GM21529 (cell line): ENCODE data around the gene LARP1B.
"Not testable (repeated sequence)": the region's sequence is repeated elsewhere in the genome, so short reads cannot be mapped to it uniquely, and the experiment has no call there.

Experiments
- ATAC-seq: cut with Tn5 transposase; IDR thresholded peaks from one replicate; pipeline ENCODE4 v1.9.1; 2021; ENCODE audit not compliant: unreplicated experiment

LARP1B gene

GRCh38 chr4:128060699-128061565, at the start of gene LARP1B:
LARP1B (plus strand) TSS chr4:128061312; CDS start chr4:128074952, 13,640 bp downstream.
- ATAC-seq, result peak; percentile 87

- no peak for ATAC-seq
Measured at GRCh38 chr4:128025319-128025718, 35.8 kb upstream of the LARP1B start.

- no peak for ATAC-seq
Measured at GRCh38 chr4:128029907-128030306, 31.2 kb upstream of the LARP1B start.

GRCh38 chr4:128031756-128032384, 29.2 kb upstream of the LARP1B start:
- no peak for ATAC-seq

- no peak for ATAC-seq
Measured at GRCh38 chr4:128039568-128039967, 21.5 kb upstream of the LARP1B start.

GRCh38 chr4:128047019-128047418, 14.1 kb upstream of the LARP1B start:
- ATAC-seq, result not testable (repeated sequence)

GRCh38 chr4:128047514-128047913, 13.6 kb upstream of the LARP1B start:
- ATAC-seq, result not testable (repeated sequence)

GRCh38 chr4:128051229-128051628, 9.9 kb upstream of the LARP1B start:
- not testable (repeated sequence) for ATAC-seq

- not testable (repeated sequence) for ATAC-seq
Measured at GRCh38 chr4:128054907-128055306, 6.2 kb upstream of the LARP1B start.

GRCh38 chr4:128055441-128056206, 5.5 kb upstream of the LARP1B start:
- ATAC-seq, result not testable (repeated sequence)

- ATAC-seq, result no peak
Measured at GRCh38 chr4:128056396-128056795, 4.7 kb upstream of the LARP1B start.

GRCh38 chr4:128060121-128060698, 902 bp upstream of the LARP1B start:
- no peak for ATAC-seq

- ATAC-seq, result peak; percentile 34
Measured at GRCh38 chr4:128061566-128062536, 739 bp downstream of the LARP1B start.

- not testable (repeated sequence) for ATAC-seq
Measured at GRCh38 chr4:128066453-128066820, 5.3 kb downstream of the LARP1B start.

- ATAC-seq, result no peak
Measured at GRCh38 chr4:128068918-128069317, 7.8 kb downstream of the LARP1B start.

GRCh38 chr4:128076464-128076863, 15.4 kb downstream of the LARP1B start:
- no peak for ATAC-seq

- not testable (repeated sequence) for ATAC-seq
Measured at GRCh38 chr4:128095293-128095692, 34.2 kb downstream of the LARP1B start.

- no peak for ATAC-seq
Measured at GRCh38 chr4:128107766-128108165, 46.7 kb downstream of the LARP1B start.

GRCh38 chr4:128123036-128123435, 61.9 kb downstream of the LARP1B start:
- no peak for ATAC-seq

- no peak for ATAC-seq
Measured at GRCh38 chr4:128130621-128131020, 69.5 kb downstream of the LARP1B start.
